Measurements from ENCODE around the gene SMPDL3B. TPM values are rescaled to one million over a fixed set of nuclear protein-coding genes. Genes with fewer than 3 reads are reported as not detected.
A peak's percentile ranks its signal among the peaks of the same experiment; 100 is the strongest.

The SMPDL3B gene
- total RNA-seq, 3 donors from 2014 or later = 17.3 to 45.4 (median 30.9) TPM

GRCh38 chr1:27887215-27888021 lies 47.4 kb upstream of the SMPDL3B start:
- no peak overlapping the region for H3K4me3 ChIP-seq

DNA sequence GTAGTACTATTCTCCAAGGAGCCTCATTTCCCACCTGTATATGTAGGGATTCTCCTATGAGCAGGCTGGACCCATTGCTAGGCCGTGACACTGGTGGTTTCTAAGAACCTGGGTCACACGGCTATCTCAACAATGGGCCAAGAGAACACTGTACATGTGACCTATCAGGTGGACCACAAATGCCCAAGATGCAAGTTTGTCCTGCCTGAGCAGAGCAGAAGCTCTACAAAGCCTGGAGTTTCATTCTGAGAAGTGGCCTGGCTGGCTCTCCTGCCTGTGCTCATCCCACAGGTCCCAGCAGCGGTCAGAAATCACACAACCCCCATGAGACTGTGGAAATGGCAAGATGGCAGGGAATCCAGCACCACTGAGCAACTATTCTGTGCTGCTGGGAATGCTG lies 45.3 kb upstream of the SMPDL3B start:
- Histone ChIP-seq H3K4me1 (ENCODE audit: low read depth) (peaks cover 6% of the 10 kb centered on the region), H3K36me3 (ENCODE audit: low read depth) (peaks cover 7% of the 10 kb centered on the region), H3K4me3 (no peak overlapping the region), H3K9me3 (no peaks in the 10 kb centered on the region)
- intact Hi-C loops (cut with DNase I, micrococcal nuclease) = no loop called here
- DNase-seq (no peak), ATAC-seq (no peak)
- TF ChIP-seq, protein P1, sequence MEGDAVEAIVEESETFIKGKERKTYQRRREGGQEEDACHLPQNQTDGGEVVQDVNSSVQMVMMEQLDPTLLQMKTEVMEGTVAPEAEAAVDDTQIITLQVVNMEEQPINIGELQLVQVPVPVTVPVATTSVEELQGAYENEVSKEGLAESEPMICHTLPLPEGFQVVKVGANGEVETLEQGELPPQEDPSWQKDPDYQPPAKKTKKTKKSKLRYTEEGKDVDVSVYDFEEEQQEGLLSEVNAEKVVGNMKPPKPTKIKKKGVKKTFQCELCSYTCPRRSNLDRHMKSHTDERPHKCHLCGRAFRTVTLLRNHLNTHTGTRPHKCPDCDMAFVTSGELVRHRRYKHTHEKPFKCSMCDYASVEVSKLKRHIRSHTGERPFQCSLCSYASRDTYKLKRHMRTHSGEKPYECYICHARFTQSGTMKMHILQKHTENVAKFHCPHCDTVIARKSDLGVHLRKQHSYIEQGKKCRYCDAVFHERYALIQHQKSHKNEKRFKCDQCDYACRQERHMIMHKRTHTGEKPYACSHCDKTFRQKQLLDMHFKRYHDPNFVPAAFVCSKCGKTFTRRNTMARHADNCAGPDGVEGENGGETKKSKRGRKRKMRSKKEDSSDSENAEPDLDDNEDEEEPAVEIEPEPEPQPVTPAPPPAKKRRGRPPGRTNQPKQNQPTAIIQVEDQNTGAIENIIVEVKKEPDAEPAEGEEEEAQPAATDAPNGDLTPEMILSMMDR (IDR thresholded peaks at IDR 0.05) = no peak

More at GRCh38 chr1:27887215-27888021, 47.4 kb upstream of the SMPDL3B start:
- no peak for DNase-seq
- Histone ChIP-seq H3K36me3 (ENCODE audit: low read depth) (peaks cover 7% of the 10 kb centered on the region), H3K9me3 (no peaks in the 10 kb centered on the region), H3K4me1 (ENCODE audit: low read depth) (peaks cover 6% of the 10 kb centered on the region)
- TF ChIP-seq, protein P1 (IDR thresholded peaks at IDR 0.05) = no peak
- ATAC-seq = peak; percentile 64
- intact Hi-C loops (cut with DNase I, micrococcal nuclease) = no loop called here

GRCh38 chr1:27891196-27891889 lies 43.5 kb upstream of the SMPDL3B start:
- H3K9me3 ChIP-seq = no peaks in the 10 kb centered on the region
- H3K4me3 ChIP-seq = no peak overlapping the region
- TF ChIP-seq, protein P1 (IDR thresholded peaks at IDR 0.05) = no peak
- H3K36me3 ChIP-seq (ENCODE audit: low read depth) = peaks cover 12% of the 10 kb centered on the region
- ATAC-seq (peak; percentile 67), DNase-seq (peak in 1 of 3 donors; percentile 42)
- intact Hi-C loops (cut with DNase I, micrococcal nuclease) = no loop called here
- H3K4me1 ChIP-seq (ENCODE audit: low read depth) = peaks cover 5% of the 10 kb centered on the region

- ATAC-seq (no peak), DNase-seq (no peak)
- TF ChIP-seq, protein P1 (IDR thresholded peaks at IDR 0.05) = no peak
- Histone ChIP-seq H3K36me3 (ENCODE audit: low read depth) (peaks cover 12% of the 10 kb centered on the region), H3K4me3 (no peak overlapping the region), H3K9me3 (no peaks in the 10 kb centered on the region), H3K4me1 (ENCODE audit: low read depth) (no peaks in the 10 kb centered on the region)
- intact Hi-C loops (cut with DNase I, micrococcal nuclease) = no loop called here
Observed at GRCh38 chr1:27894521-27894920, 40.3 kb upstream of the SMPDL3B start.

GRCh38 chr1:27906759-27907158 lies 28.0 kb upstream of the SMPDL3B start:
- ATAC-seq (no peak), DNase-seq (no peak)
- no peaks in the 10 kb centered on the region for H3K9me3 ChIP-seq
- no peaks in the 10 kb centered on the region for H3K4me1 ChIP-seq (ENCODE audit: low read depth)
- intact Hi-C loops (cut with DNase I, micrococcal nuclease) = no loop called here
- H3K4me3 ChIP-seq = no peak overlapping the region
- peaks cover 8% of the 10 kb centered on the region for H3K36me3 ChIP-seq (ENCODE audit: low read depth)
- TF ChIP-seq, protein P1 (IDR thresholded peaks at IDR 0.05) = no peak

All from mucosa of descending colon (tissue), 3 donors.